Activated B cell treated with CpG ODN at 0.5 μM for 24 hours (primary cell): ENCODE measurements around the gene KDM3B. TPM values are rescaled to one million over a fixed set of nuclear protein-coding genes. Genes with fewer than 3 reads are reported as not detected.

Experiments
- ATAC-seq: fragments of 200-7000 bp; cut with Tn5 transposase; one replicate; pipeline ENCODE4 v1.10.0; 2021; ENCODE audit warnings: low read depth, mild to moderate bottlenecking, moderate library complexity
- CTCF ChIA-PET: fragments of 350-600 bp; sonication (Branson Sonifier 250); formaldehyde crosslinking; loops from one replicate; lab custom pipeline; 2021; ENCODE audit warnings: antibody characterized with exemption; lab: Charles Lee
- POLR2A ChIA-PET: fragments of 350-600 bp; sonication (Branson Sonifier 250); formaldehyde crosslinking; loops from one replicate; lab custom pipeline; 2021; ENCODE audit warnings: antibody characterized with exemption; lab: Charles Lee
- DNase-seq: peaks from one replicate; pipeline ENCODE4 v3.0.0; 2022
- H3K27ac Mint-ChIP-seq: one replicate; pipeline ENCODE4 v1.8.0; 2020; ENCODE audit warnings: mixed read lengths
- H3K27me3 Mint-ChIP-seq: one replicate; pipeline ENCODE4 v1.8.0; 2021; ENCODE audit warnings: mixed read lengths
- H3K36me3 Mint-ChIP-seq: one replicate; pipeline ENCODE4 v1.8.0; 2021; ENCODE audit warnings: low read depth, mixed read lengths
- H3K4me1 Mint-ChIP-seq: one replicate; pipeline ENCODE4 v1.8.0; 2021; ENCODE audit warnings: mixed read lengths
- H3K4me3 Mint-ChIP-seq: one replicate; pipeline ENCODE4 v1.8.0; 2020; ENCODE audit warnings: mild to moderate bottlenecking, mixed read lengths
- H3K9me3 Mint-ChIP-seq: one replicate; pipeline ENCODE4 v1.8.0; 2020; ENCODE audit warnings: mixed read lengths
- intact Hi-C: fragments of 100-400 bp; cut with micrococcal nuclease; formaldehyde crosslinking; loops from one replicate; pipeline ENCODE4 v1.15.1; 2024
- total RNA-seq: library from RNA; stranded (reverse); gene quantifications from 2 replicates; pipeline ENCODE4 v1.2.3, GENCODE V29; 2022
- TF ChIP-seq, protein P1 (sequence below): fragments of 200-600 bp; IDR thresholded peaks from one replicate; pipeline ENCODE4 v1.8.0; 2022; ENCODE audit warnings: antibody characterized with exemption, mild to moderate bottlenecking

The KDM3B gene
- total RNA-seq, 1 donor from 2014 or later: 94.0 TPM

DNA sequence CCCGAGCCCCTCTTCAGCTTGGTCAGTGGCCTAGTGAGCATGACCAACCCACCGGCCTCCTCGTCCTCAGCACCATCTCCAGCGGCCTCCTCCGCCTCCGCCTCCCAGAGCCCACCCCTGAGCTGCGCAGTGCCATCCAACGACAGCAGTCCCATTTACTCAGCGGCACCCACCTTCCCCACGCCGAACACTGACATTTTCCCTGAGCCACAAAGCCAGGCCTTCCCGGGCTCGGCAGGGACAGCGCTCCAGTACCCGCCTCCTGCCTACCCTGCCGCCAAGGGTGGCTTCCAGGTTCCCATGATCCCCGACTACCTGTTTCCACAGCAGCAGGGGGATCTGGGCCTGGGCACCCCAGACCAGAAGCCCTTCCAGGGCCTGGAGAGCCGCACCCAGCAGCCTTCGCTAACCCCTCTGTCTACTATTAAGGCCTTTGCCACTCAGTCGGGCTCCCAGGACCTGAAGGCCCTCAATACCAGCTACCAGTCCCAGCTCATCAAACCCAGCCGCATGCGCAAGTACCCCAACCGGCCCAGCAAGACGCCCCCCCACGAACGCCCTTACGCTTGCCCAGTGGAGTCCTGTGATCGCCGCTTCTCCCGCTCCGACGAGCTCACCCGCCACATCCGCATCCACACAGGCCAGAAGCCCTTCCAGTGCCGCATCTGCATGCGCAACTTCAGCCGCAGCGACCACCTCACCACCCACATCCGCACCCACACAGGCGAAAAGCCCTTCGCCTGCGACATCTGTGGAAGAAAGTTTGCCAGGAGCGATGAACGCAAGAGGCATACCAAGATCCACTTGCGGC lies 114.6 kb downstream of the KDM3B start:
- peaks cover 24% of the 10 kb centered on the region for H3K4me1 Mint-ChIP-seq

DNA sequence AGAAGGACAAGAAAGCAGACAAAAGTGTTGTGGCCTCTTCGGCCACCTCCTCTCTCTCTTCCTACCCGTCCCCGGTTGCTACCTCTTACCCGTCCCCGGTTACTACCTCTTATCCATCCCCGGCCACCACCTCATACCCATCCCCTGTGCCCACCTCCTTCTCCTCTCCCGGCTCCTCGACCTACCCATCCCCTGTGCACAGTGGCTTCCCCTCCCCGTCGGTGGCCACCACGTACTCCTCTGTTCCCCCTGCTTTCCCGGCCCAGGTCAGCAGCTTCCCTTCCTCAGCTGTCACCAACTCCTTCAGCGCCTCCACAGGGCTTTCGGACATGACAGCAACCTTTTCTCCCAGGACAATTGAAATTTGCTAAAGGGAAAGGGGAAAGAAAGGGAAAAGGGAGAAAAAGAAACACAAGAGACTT lies 115.2 kb downstream of the KDM3B start:
- CTCF ChIA-PET: no interaction called here
- H3K36me3 Mint-ChIP-seq: peaks cover 13% of the 10 kb centered on the region
- no peak overlapping the region for H3K27ac Mint-ChIP-seq

More for the DNA sequence above, 114.6 kb downstream of the KDM3B start:
- Mint-ChIP-seq H3K4me3 (peak overlapping the region; percentile 83), H3K9me3 (no peaks in the 10 kb centered on the region), H3K27me3 (no peaks in the 10 kb centered on the region), H3K36me3 (peaks cover 13% of the 10 kb centered on the region), H3K27ac (no peak overlapping the region)
- TF ChIP-seq, protein P1, sequence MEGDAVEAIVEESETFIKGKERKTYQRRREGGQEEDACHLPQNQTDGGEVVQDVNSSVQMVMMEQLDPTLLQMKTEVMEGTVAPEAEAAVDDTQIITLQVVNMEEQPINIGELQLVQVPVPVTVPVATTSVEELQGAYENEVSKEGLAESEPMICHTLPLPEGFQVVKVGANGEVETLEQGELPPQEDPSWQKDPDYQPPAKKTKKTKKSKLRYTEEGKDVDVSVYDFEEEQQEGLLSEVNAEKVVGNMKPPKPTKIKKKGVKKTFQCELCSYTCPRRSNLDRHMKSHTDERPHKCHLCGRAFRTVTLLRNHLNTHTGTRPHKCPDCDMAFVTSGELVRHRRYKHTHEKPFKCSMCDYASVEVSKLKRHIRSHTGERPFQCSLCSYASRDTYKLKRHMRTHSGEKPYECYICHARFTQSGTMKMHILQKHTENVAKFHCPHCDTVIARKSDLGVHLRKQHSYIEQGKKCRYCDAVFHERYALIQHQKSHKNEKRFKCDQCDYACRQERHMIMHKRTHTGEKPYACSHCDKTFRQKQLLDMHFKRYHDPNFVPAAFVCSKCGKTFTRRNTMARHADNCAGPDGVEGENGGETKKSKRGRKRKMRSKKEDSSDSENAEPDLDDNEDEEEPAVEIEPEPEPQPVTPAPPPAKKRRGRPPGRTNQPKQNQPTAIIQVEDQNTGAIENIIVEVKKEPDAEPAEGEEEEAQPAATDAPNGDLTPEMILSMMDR: no peak
- intact Hi-C loops: loop anchor here (5.0 to 10.0 kb wide), 3 partner anchors 808 to 1835 kb away; partner anchors contain the start of genes PFDN1 and SPATA24
- ChIA-PET CTCF (interaction anchor here (0.7 to 1.3 kb wide), 2 partner anchors 10 to 36 kb away, joined by 3 to 5 read pairs; no protein-coding TSS in a partner anchor), POLR2A (interaction anchor here (0.5 kb wide), 1 partner anchor 26 kb away, joined by 3 read pairs; no protein-coding TSS in a partner anchor)
- ATAC-seq (no peak), DNase-seq (no peak)

DNA sequence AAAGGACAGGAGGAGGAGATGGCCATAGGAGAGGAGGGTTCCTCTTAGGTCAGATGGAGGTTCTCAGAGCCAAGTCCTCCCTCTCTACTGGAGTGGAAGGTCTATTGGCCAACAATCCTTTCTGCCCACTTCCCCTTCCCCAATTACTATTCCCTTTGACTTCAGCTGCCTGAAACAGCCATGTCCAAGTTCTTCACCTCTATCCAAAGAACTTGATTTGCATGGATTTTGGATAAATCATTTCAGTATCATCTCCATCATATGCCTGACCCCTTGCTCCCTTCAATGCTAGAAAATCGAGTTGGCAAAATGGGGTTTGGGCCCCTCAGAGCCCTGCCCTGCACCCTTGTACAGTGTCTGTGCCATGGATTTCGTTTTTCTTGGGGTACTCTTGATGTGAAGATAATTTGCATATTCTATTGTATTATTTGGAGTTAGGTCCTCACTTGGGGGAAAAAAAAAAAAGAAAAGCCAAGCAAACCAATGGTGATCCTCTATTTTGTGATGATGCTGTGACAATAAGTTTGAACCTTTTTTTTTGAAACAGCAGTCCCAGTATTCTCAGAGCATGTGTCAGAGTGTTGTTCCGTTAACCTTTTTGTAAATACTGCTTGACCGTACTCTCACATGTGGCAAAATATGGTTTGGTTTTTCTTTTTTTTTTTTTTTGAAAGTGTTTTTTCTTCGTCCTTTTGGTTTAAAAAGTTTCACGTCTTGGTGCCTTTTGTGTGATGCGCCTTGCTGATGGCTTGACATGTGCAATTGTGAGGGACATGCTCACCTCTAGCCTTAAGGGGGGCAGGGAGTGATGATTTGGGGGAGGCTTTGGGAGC lies 115.9 kb downstream of the KDM3B start:
- TF ChIP-seq, protein P1: no peak
- Mint-ChIP-seq H3K27me3 (no peaks in the 10 kb centered on the region), H3K36me3 (peaks cover 13% of the 10 kb centered on the region), H3K4me3 (peak overlapping the region; percentile 21), H3K4me1 (peaks cover 24% of the 10 kb centered on the region), H3K27ac (no peak overlapping the region), H3K9me3 (no peaks in the 10 kb centered on the region)
- intact Hi-C loops: loop anchor here (5.0 to 10.0 kb wide), 3 partner anchors 806 to 1834 kb away; partner anchors contain the start of genes PFDN1 and SPATA24
- DNase-seq (no peak), ATAC-seq (no peak)
- ChIA-PET POLR2A (no interaction called here), CTCF (no interaction called here)

More for the DNA sequence above, 115.2 kb downstream of the KDM3B start:
- POLR2A ChIA-PET: no interaction called here
- Mint-ChIP-seq H3K4me1 (peaks cover 24% of the 10 kb centered on the region), H3K27me3 (no peaks in the 10 kb centered on the region), H3K9me3 (no peaks in the 10 kb centered on the region), H3K4me3 (peak overlapping the region; percentile 83)
- DNase-seq: no peak
- intact Hi-C loops: loop anchor here (5.0 to 10.0 kb wide), 3 partner anchors 807 to 1835 kb away; partner anchors contain the start of genes PFDN1 and SPATA24
- TF ChIP-seq, protein P1: no peak
- no peak for ATAC-seq

DNA sequence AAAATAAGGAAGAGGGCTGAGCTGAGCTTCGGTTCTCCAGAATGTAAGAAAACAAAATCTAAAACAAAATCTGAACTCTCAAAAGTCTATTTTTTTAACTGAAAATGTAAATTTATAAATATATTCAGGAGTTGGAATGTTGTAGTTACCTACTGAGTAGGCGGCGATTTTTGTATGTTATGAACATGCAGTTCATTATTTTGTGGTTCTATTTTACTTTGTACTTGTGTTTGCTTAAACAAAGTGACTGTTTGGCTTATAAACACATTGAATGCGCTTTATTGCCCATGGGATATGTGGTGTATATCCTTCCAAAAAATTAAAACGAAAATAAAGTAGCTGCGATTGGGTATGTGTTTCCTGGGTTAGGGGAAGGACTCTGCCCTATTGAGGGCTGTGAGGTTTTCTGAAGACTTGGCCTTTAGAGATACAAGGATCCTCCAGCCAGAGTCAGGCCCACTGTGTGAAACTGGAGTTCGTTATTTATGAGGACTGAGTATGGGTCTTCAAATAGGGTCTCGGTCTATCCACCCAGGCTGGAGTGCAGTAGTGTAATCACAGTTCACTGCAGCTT lies 116.6 kb downstream of the KDM3B start:
- no peaks in the 10 kb centered on the region for H3K9me3 Mint-ChIP-seq
- ChIA-PET POLR2A (no interaction called here), CTCF (no interaction called here)
- intact Hi-C loops: loop anchor here (5.0 to 10.0 kb wide), 3 partner anchors 806 to 1833 kb away; partner anchors contain the start of genes PFDN1 and SPATA24
- peaks cover 13% of the 10 kb centered on the region for H3K36me3 Mint-ChIP-seq
- no peak for ATAC-seq
- no peak overlapping the region for H3K27ac Mint-ChIP-seq
- DNase-seq: no peak
- peaks cover 24% of the 10 kb centered on the region for H3K4me1 Mint-ChIP-seq
- no peaks in the 10 kb centered on the region for H3K27me3 Mint-ChIP-seq
- no peak overlapping the region for H3K4me3 Mint-ChIP-seq
- TF ChIP-seq, protein P1: no peak
